AG04450 (cell line): ENCODE results near the gene DYRK4. TPM values are rescaled to one million over a fixed set of nuclear protein-coding genes. Genes with fewer than 3 reads are reported as not detected.

Source experiments
- CTCF ChIA-PET: fragments of 300-600, 350-600 bp; formaldehyde crosslinking; extraction: SDS; loops from one replicate; lab custom pipeline; 2022; ENCODE audit warnings: antibody characterized with exemption, inconsistent platforms; lab: Charles Lee
- POLR2A ChIA-PET: fragments of 350-600 bp; formaldehyde crosslinking; extraction: SDS; loops from one replicate; lab custom pipeline; 2021; ENCODE audit warnings: antibody characterized with exemption, inconsistent platforms; lab: Yijun Ruan, JAX
- DNase-seq: peaks from one replicate; pipeline ENCODE4 v3.0.0-alpha.2; 2011; ENCODE audit warnings: low read depth, low spot score
- H3K27ac ChIP-seq: one replicate; pipeline ENCODE4 v1.5.1; 2012; ENCODE audit warnings: low read depth, low read length, control low read depth
- H3K27me3 ChIP-seq: one replicate; pipeline ENCODE4 v1.6.0; 2012; ENCODE audit warnings: low read length; ENCODE audit not compliant: control insufficient read depth, insufficient read depth
- H3K4me3 ChIP-seq: 2 replicates; pipeline ENCODE4 v1.5.1; 2011; ENCODE audit warnings: mild to moderate bottlenecking, low read depth, low read length, control low read depth
- H3K9me3 ChIP-seq: 2 replicates; pipeline ENCODE4 v1.5.1; 2012; ENCODE audit warnings: low read length; ENCODE audit not compliant: control insufficient read depth, insufficient read depth
- polyA plus RNA-seq: library from polyadenylated mRNA; depleted of rRNA; stranded (reverse); fragments of >200 nt; gene quantifications from 2 replicates; pipeline ENCODE4 v1.2.3, GENCODE V29; 2011
- TF ChIP-seq, protein P1 (sequence below): IDR thresholded peaks from 2 replicates; pipeline ENCODE4 v1.5.1; 2011; ENCODE audit warnings: low read depth, low read length, control low read depth, inconsistent platforms

The DYRK4 gene
- polyA plus RNA-seq, 1 experiment, result 71.9 TPM

GRCh38 chr12:4626543-4626942, 64.5 kb downstream of the DYRK4 start:
- ChIA-PET CTCF (interaction anchor here (0.7 kb wide), 1 partner anchor 23 kb away, joined by 3 read pairs; no protein-coding TSS in a partner anchor), POLR2A (no interaction called here)
- Histone ChIP-seq H3K27ac (no peak overlapping the region), H3K4me3 (no peak overlapping the region), H3K27me3 (no peaks in the 10 kb centered on the region), H3K9me3 (no peaks in the 10 kb centered on the region)
- DNase-seq, result no peak
- TF ChIP-seq, protein P1, sequence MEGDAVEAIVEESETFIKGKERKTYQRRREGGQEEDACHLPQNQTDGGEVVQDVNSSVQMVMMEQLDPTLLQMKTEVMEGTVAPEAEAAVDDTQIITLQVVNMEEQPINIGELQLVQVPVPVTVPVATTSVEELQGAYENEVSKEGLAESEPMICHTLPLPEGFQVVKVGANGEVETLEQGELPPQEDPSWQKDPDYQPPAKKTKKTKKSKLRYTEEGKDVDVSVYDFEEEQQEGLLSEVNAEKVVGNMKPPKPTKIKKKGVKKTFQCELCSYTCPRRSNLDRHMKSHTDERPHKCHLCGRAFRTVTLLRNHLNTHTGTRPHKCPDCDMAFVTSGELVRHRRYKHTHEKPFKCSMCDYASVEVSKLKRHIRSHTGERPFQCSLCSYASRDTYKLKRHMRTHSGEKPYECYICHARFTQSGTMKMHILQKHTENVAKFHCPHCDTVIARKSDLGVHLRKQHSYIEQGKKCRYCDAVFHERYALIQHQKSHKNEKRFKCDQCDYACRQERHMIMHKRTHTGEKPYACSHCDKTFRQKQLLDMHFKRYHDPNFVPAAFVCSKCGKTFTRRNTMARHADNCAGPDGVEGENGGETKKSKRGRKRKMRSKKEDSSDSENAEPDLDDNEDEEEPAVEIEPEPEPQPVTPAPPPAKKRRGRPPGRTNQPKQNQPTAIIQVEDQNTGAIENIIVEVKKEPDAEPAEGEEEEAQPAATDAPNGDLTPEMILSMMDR, result no peak

DNA sequence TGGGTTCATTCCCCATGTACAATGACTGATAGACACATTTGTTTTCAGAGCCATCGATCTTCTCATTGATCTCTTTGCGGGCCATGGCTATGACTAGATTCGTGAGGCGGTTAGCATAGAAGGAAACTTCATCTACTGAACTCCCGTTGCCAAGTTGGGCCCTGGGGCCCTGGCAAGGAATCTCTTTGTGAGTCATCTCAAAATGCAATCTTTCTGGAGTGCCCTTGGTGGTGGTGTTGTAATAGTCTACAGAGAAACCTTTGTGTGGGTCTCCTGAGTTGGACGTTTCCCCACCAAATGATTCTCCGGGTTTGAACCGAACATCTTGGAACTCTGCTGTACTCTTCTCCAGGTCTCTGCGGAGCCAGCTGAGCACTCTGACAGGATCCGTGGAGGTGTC, 66.4 kb downstream of the DYRK4 start:
- CTCF ChIA-PET, result interaction anchor here (0.6 kb wide), 1 partner anchor 228 kb away, joined by 3 read pairs; no protein-coding TSS in a partner anchor
- Histone ChIP-seq H3K9me3 (no peaks in the 10 kb centered on the region), H3K4me3 (no peak overlapping the region), H3K27me3 (no peaks in the 10 kb centered on the region), H3K27ac (no peak overlapping the region)
- no peak for DNase-seq
- POLR2A ChIA-PET, result no interaction called here
- TF ChIP-seq, protein P1, result no peak

GRCh38 chr12:4630262-4630661, 68.3 kb downstream of the DYRK4 start:
- TF ChIP-seq, protein P1, result no peak
- CTCF ChIA-PET, result interaction anchor here (0.7 kb wide), 1 partner anchor 226 kb away, joined by 3 read pairs; no protein-coding TSS in a partner anchor
- no peak overlapping the region for H3K4me3 ChIP-seq
- POLR2A ChIA-PET, result no interaction called here
- no peaks in the 10 kb centered on the region for H3K27me3 ChIP-seq
- no peaks in the 10 kb centered on the region for H3K9me3 ChIP-seq
- DNase-seq, result no peak
- no peak overlapping the region for H3K27ac ChIP-seq

DNA sequence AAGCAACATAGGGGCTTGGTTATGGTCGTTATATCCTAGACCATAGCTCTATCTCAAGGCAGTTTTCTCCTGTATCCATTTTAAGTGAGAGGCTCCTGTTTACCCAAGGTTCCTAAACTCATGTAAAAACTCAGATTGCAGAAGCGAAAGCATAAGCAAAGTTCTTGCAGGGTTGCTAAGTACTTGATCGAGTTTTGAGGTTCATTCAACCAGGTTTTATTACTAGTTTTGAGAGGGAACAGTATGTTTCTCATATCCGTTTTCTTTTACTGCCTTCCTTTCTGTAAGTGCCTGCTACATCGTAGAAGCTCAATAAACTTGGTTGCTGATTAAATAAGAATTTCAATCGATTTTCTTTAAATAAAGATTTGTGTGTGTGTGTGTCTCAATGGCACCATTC, 81.7 kb downstream of the DYRK4 start:
- H3K27me3 ChIP-seq, result no peaks in the 10 kb centered on the region
- H3K4me3 ChIP-seq, result no peak overlapping the region
- no peak for DNase-seq
- H3K27ac ChIP-seq, result no peak overlapping the region
- ChIA-PET CTCF (interaction anchor here (1.4 kb wide), 1 partner anchor 39 kb away, joined by 5 read pairs; no protein-coding TSS in a partner anchor), POLR2A (no interaction called here)
- no peaks in the 10 kb centered on the region for H3K9me3 ChIP-seq
- TF ChIP-seq, protein P1, result no peak

DNA sequence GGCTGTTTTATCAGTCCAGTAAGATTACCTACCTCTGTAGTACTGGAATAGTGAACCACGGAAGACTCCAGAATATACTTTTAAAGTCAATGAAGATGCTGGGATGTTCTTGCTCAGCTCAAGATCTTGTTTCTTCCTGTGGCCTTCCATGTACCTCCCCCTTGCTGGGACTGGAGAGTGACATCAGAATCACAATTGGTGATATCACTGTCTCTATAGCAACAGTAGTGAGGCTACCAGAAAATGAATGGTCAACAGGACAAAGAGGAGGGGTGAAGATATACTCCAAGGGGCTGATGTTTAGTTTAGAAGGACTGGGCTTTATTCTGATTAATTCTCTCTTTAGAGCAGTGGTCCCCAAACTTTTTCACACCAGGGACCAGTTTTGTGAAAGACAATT, 83.0 kb downstream of the DYRK4 start:
- ChIA-PET CTCF (interaction anchor here (1.4 kb wide), 1 partner anchor 40 kb away, joined by 5 read pairs; no protein-coding TSS in a partner anchor), POLR2A (no interaction called here)
- H3K9me3 ChIP-seq, result no peaks in the 10 kb centered on the region

More for the DNA sequence above, 83.0 kb downstream of the DYRK4 start:
- H3K27ac ChIP-seq, result no peak overlapping the region
- DNase-seq, result no peak
- H3K27me3 ChIP-seq, result no peaks in the 10 kb centered on the region
- TF ChIP-seq, protein P1, result no peak
- H3K4me3 ChIP-seq, result no peak overlapping the region
